Esophagus muscularis mucosa (tissue), 4 donors: ENCODE results near the gene GUCY2D. TPM values are rescaled to one million over a fixed set of nuclear protein-coding genes. Genes with fewer than 3 reads are reported as not detected.

ENCODE experiments used
- DNase-seq: peaks from one replicate; pipeline ENCODE4 v3.0.0-alpha.2; 2017; ENCODE audit errors: extremely low spot score
- H3K27ac ChIP-seq, 4 donors: fragments of 200-600 bp; sonication (generic); replicated peaks in 1 of 4; 1 replicate in 3 of 4; 2 replicates in 1 of 4; pipeline ENCODE4 v1.5.1; 2016 to 2019; ENCODE audit warnings: mild to moderate bottlenecking in 1 of 4
- H3K27me3 ChIP-seq, 4 donors: fragments of 200-600 bp; sonication (generic); one replicate each; pipeline versions ENCODE4 v1.5.1 to v1.6.0; 2016 to 2019
- H3K36me3 ChIP-seq, 4 donors: fragments of 200-600 bp; sonication (generic); one replicate each; pipeline ENCODE4 v1.5.1; 2016 to 2019
- H3K4me1 ChIP-seq, 4 donors: fragments of 200-600 bp; sonication (generic); one replicate each; pipeline ENCODE4 v1.5.1; 2016 to 2019
- H3K4me3 ChIP-seq, 4 donors: fragments of 200-600 bp; sonication (generic); 1 replicate in 2 of 4; 2 replicates in 2 of 4; pipeline ENCODE4 v1.5.1; 2016 to 2019; ENCODE audit warnings: mild to moderate bottlenecking in 4 of 4, moderate library complexity in 1 of 4
- H3K9me3 ChIP-seq, 4 donors: fragments of 200-600 bp; sonication (generic); 1 replicate in 3 of 4; 2 replicates in 1 of 4; pipeline ENCODE4 v1.5.1; 2016 to 2019
- CTCF ChIP-seq, 3 experiments: fragments of 200-600 bp in 2 of 3; fragments of 450-650 bp in 1 of 3; sonication (generic) in 2 of 3; IDR thresholded peaks; one replicate each; pipeline ENCODE4 v1.5.1; 2017 to 2019; ENCODE audit warnings: antibody characterized with exemption in 3 of 3, mild to moderate bottlenecking in 2 of 3, moderate library complexity in 1 of 3
- EP300 ChIP-seq: sonication (generic); formaldehyde crosslinking; IDR thresholded peaks from one replicate; pipeline ENCODE4 v1.6.1; 2017; ENCODE audit warnings: antibody characterized with exemption
- POLR2A ChIP-seq: fragments of 450-650 bp; IDR thresholded peaks from one replicate; pipeline ENCODE4 v1.6.1; 2017; ENCODE audit warnings: antibody characterized with exemption, moderate library complexity, mild to moderate bottlenecking, low read depth
- POLR2AphosphoS5 ChIP-seq, 2 donors: sonication (generic); formaldehyde crosslinking; IDR thresholded peaks; one replicate each; pipeline ENCODE4 v1.6.1; 2017; ENCODE audit warnings: antibody characterized with exemption in 2 of 2
- WGBS: methylation state at CpG from one replicate; pipeline ENCODE4 v1.1.5; 2018; 5-methylcytosine and 5-hydroxymethylcytosine counted together
- intact Hi-C: fragments of 100-400 bp; cut with DNase I; formaldehyde crosslinking; loops from one replicate; pipeline ENCODE4 v1.15.1; 2023
- total RNA-seq, 4 donors: library from RNA; depleted of rRNA; stranded (reverse); fragments of >200 nt; gene quantifications; one replicate each; pipeline versions ENCODE4 v1.1.0 to v1.2.1, GENCODE V29; 2016

Gene GUCY2D
- total RNA-seq, 4 donors from 2014 or later, result 1.1 TPM; not detected in 3

- no peaks in the 10 kb centered on the region for H3K9me3 ChIP-seq
- no peak overlapping the region for H3K27ac ChIP-seq
- TF ChIP-seq CTCF (IDR thresholded peaks at IDR 0.05) (no peak), POLR2AphosphoS5 (IDR thresholded peaks at IDR 0.05) (no peak), EP300 (no peak), POLR2A (no peak)
- H3K27me3 ChIP-seq, result peaks cover 0 to 48% (median 0%) of the 10 kb centered on the region in 4 donors
- no peak overlapping the region for H3K4me3 ChIP-seq
- intact Hi-C loops, result loop anchor here (5.0 kb wide), 1 partner anchor 36 kb away; no protein-coding TSS in a partner anchor
- H3K36me3 ChIP-seq, result no peaks in the 10 kb centered on the region
- H3K4me1 ChIP-seq, result no peaks in the 10 kb centered on the region
- DNase-seq, result no peak
- WGBS, result 98% methylated on average over 10 of the region's 12 CpGs
Measured at GRCh38 chr17:8048236-8048635, 45.8 kb downstream of the GUCY2D start.

GRCh38 chr17:8048736-8049135 lies 46.3 kb downstream of the GUCY2D start:
- Histone ChIP-seq H3K9me3 (no peaks in the 10 kb centered on the region), H3K4me1 (no peaks in the 10 kb centered on the region), H3K27me3 (peaks cover 0 to 48% (median 0%) of the 10 kb centered on the region in 4 donors), H3K4me3 (no peak overlapping the region), H3K36me3 (no peaks in the 10 kb centered on the region), H3K27ac (no peak overlapping the region)
- WGBS, result 98% methylated on average over 8 of the region's 8 CpGs
- TF ChIP-seq CTCF (IDR thresholded peaks at IDR 0.05) (no peak), EP300 (no peak), POLR2A (no peak), POLR2AphosphoS5 (IDR thresholded peaks at IDR 0.05) (no peak)
- DNase-seq, result no peak
- intact Hi-C loops, result loop anchor here (5.0 kb wide), 1 partner anchor 36 kb away; no protein-coding TSS in a partner anchor

GRCh38 chr17:8051831-8052230 lies 49.4 kb downstream of the GUCY2D start:
- H3K36me3 ChIP-seq, result no peaks in the 10 kb centered on the region
- peaks cover 0 to 39% (median 2%) of the 10 kb centered on the region in 4 donors for H3K27me3 ChIP-seq
- H3K4me1 ChIP-seq, result no peaks in the 10 kb centered on the region
- no peak for TF ChIP-seq CTCF (IDR thresholded peaks at IDR 0.05)
- no peak for TF ChIP-seq POLR2AphosphoS5 (IDR thresholded peaks at IDR 0.05)
- no peak for TF ChIP-seq POLR2A
- no peak for TF ChIP-seq EP300
- no peak overlapping the region for H3K27ac ChIP-seq
- intact Hi-C loops, result no loop called here
- DNase-seq, result no peak
- H3K9me3 ChIP-seq, result no peaks in the 10 kb centered on the region
- H3K4me3 ChIP-seq, result no peak overlapping the region
- WGBS, result 68% methylated on average over 6 of the region's 7 CpGs

- 90% methylated on average over 6 of the region's 6 CpGs for WGBS
- Histone ChIP-seq H3K9me3 (no peaks in the 10 kb centered on the region), H3K4me3 (no peak overlapping the region), H3K36me3 (no peaks in the 10 kb centered on the region), H3K27me3 (peaks cover 0 to 37% (median 2%) of the 10 kb centered on the region in 4 donors), H3K4me1 (peaks cover 0 to 4% (median 3%) of the 10 kb centered on the region in 4 donors), H3K27ac (no peak overlapping the region)
- intact Hi-C loops, result no loop called here
- TF ChIP-seq CTCF (IDR thresholded peaks at IDR 0.05), result no peak
- no peak for TF ChIP-seq POLR2AphosphoS5 (IDR thresholded peaks at IDR 0.05)
- no peak for TF ChIP-seq EP300
- TF ChIP-seq POLR2A, result no peak
- DNase-seq, result no peak
Measured at GRCh38 chr17:8052256-8053252, 50.1 kb downstream of the GUCY2D start.
